RKO (cell line): ENCODE results near the gene SPNS3.

Experiments
- DNase-seq: peaks from one replicate; pipeline ENCODE4 v3.0.0-alpha.2; 2016; ENCODE audit warnings: low spot score

Gene SPNS3

DNA sequence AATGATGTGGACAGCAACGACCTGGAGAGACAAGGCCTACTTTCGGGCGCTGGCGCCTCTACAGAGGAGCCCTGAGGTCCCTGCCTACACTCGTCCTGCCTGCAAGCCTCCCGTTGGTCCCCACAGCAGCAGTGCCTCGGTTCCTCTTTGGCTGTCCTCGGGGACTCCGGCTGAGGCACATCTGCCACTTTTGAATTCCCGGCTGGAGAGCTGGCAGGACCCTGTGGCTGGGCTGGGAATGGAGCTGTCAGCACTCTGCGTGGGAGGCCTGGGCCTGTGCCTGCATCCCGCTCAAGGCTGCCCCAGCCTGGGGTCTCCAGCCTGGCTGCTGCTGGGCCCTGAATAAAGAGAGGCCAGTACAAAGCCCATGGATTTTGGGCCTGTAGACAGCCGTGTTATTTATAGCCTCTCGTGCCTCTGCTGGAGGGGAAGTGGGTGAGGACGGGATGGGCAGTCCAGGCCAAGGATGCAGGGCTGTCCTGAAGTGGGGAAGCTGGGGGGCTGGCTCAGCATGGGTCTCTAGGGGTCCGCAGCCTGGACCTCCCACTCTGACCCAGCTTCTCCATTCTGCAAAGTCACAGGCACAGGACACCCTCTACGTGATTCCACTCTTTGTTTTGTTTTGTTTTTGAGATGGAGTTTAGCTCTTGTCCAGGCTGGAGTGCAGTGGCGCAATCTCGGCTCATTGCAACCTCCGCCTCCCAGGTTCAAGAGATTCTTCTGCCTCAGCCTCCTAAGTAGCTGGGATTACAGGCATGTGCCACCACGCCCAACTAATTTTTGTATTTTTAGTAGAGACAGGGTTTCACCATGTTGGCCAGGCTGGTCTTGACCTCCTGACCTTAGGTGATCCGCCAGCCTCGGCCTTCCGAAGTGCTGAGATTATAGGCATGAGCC lies 54.3 kb downstream of the SPNS3 start:
- DNase-seq: no peak

DNA sequence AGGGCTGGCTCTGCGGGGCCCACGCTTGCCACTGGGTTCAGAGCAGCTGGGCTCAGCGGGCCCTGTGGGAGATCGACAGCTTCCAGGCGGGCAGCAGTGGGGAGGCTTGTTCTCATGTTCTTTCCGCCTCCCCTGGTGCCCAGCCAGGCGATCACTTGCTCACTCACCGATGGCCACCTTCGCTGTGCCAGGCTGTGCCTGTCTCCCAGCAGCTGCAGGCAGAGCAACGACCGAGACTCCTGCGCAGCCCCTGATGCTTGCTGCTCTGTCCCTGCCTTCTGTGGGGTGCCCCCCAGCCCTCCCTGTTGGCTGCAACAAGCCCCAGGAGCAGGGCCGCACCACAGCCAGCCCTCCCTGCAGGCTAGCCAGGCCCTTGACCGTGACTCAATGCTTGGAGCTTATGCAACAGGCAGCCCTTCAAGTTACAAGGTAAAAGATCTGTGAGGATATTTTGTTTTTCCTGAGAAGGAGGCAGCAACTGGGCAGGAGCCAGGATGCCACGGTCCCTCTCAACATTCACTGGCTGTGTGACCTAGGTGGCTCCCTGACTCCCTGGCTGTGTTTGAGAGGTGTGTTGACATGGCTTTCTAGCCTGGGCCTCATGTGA lies 55.4 kb downstream of the SPNS3 start:
- no peak for DNase-seq

DNA sequence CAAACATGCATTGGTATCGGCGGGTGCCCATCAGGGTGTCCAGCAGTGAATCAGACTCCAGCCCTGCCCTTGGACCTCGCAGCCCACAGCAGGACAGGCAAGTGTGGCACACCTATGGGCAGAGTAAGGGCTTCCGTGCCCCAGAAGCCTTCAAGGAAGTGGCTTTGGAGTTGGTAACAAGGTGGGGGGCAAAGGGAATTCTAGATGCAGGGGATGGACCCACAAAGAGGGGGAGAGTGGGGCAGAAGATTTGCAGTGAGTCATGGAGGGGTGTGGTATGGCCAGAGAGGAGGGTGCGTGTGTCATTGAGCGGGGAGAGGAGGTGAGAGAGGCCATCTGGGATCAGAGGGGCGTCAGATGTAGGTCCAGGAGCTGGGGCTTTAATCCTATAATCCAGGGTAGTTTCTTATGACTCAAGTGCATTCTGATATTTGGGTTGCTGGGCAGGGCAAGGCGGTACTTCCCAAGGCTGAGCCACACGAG lies 56.4 kb downstream of the SPNS3 start:
- no peak for DNase-seq

DNA sequence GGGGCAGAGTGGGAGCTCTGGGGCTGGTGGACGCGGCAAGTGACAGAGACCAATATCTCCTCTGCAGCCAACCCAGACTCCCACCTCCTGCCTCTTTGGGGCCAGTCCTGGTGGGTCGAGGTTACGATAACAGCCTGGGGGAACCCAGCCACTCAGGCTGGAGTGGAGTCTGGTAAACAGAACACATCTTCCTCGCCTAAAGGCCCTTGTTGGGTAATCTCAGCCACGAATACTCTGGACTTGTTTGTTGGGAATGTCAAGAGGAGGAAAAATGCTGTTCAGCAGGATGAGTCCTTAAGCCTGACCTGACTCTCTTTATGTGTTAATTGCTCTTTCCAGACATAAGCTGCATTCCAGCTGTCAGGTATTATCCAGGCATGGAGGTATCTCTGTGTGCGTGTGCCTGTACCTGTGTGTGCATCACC lies 56.9 kb downstream of the SPNS3 start:
- DNase-seq: no peak

DNA sequence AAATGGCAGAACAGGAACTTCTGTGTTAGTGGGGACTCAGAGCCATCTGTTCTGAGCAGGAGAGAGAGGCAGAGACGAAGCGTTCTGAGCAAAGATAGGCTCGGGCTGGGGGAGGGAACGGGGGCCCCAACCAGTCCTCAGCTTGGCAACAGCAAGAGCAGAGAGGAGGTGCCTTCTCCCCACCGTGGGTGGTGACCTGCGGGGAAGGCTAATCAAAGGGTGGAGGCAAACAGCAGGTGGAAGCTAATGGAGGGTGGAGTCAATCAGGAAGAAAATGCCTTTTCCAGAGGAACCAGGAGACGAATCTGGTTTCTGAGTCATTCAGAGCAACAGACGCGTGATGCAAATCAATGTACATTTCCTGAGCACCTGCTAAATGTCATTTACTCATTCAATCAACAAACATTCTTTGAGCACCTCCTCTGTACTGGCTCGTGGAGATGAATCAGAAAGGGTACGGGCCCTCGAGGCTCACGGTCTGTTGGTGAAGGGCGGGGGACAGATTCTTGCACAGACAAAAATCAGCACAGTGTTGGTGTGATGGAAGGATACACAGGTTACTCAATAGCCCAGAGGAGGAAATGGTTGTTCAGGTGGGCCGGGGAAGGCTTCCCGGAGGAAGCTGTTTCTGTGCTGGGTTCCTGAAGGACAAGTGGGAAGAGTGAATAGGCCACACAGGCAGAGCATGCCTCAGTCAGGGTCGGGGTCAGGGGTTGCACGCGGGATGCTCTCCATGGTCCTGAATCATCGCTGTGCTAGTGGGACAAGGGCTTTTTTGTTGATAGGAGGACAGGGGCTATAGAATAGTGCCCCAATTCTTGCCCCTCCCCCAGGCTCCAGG lies 59.2 kb downstream of the SPNS3 start:
- DNase-seq: peak; percentile 56

DNA sequence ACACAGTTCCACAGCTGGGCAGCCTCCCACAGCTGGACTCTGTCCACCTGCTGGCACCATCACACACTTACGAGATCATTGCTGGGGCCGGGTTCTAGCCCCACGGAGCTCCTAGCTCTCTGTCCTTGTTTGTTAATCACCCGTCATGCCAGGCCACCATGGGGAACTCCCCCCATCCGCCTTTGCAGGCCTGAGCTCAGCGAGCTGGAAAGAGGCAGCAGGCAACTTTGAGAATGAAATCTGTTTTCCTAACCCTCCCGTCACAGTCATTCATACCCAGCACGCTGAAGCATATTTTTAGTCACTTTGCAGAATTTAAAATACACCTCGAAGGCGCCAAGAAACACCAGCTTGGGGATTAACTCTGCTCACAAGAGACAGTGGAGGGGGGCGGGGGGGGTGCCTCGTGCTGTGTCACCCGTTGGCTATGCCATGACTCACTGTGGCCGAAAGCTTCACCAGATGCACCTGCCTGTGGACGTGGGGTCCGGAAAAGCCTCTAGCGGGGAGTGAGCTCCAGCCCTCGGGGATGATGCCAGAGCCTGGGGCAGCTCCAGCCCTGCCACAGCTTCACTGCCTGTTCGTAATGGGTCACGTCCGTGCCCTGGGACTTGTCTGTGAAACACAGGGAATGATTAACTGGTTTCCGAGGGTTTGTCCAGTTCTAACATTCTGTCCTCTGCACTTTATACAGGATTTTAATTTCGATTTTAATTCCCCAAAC lies 63.5 kb downstream of the SPNS3 start:
- DNase-seq: peak; percentile 69

DNA sequence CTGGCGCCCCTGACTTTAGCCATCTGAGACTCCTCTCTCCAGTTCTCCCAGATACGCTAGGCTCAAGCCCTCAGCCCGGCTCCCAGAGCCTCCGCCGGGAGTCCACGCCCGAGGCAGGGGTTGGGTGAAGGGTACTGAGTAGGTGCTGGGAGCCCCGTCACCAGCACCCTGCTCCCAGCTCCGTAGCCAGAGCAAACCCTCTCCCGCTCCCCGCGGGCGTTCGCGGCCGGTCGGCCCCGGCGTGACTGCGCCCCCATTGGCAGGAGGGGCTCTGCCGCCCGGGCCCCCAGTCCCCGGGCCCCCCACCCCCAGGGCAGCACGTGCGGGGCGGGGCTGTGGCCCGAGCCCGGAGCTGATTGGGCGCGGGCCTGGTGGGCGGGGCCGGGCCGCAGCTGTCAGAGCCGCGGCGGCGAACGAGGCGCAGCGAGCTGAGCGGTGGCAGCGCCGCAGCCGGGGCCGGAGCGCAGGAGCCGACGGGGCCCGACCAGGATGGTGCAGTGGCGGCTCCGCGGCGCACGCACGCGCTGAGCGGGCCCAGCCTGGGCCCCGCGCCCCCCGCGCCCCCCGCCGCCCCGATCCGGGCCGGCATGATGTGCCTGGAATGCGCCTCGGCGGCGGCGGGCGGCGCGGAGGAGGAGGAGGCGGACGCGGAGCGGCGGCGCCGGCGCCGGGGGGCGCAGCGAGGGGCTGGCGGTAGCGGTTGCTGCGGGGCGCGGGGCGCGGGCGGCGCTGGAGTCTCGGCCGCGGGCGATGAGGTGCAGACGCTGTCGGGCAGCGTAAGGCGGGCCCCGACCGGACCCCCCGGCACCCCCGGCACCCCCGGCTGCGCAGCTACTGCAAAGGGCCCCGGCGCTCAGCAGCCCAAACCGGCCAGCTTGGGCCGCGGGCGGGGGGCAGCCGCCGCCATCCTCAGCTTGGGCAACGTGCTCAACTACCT lies 65.0 kb downstream of the SPNS3 start, which contains the start of gene SPNS2:
Gene SPNS2, plus strand, starts transcription at position 421 of the 937 bp plus-strand sequence. Its CDS starts 167 bp downstream, at position 588.
- peak; percentile 47 for DNase-seq

DNA sequence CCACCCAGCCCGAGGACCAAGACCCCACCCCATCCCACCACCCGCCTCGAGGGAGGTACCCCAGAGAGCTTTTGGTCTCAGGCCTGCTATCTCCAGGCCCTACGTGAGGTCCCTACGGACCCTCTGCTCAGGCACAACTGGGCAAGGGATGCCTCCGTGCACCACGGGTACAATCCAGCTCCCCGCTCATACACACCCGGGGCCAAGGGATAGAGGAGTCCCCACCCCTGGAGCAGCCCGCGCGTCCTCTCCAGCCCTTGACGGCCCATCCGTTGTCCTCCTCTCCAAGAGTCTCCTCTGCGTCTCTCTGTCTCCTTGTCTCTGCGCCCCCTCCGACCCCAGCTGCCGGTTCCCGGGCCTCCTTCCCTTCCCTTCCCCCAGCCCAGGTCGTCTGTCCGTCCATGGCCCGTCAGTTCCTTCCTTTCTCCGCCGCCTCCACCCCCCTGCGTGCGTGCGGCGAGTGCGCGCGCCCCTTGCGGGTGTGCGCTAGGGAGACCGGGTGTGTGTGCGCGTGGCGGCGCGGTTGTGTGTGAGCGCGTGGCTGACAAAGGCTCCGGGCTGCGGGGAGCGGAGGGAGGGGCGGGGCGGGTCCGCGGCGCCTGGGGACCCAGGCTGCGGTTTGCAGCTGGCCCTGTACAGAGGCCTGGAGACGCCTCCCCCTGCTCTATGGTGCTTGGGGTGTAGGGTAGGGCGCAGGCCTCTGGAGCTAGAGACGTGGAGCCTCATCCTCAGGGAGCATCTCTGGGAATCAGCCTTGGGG lies 65.9 kb downstream of the SPNS3 start:
- DNase-seq: no peak

DNA sequence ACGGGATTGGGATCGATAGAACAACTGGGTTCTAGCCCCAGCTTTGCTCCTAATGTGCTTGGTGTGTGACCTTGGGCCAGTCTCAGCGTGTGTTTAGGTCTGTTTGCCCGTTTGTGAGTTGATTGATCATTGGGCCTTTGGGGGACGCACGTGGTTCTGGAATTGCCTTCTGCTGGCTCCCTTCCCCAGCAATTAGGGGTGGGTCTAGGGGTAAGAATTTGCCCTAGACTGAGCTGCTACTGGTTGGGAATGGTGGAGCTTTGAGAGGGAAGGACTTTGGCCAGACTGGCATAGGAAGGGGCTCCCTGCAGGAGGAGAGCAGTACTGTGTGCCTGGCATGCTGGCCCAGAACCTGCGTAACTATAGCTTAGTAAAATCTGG lies 66.4 kb downstream of the SPNS3 start:
- DNase-seq: no peak

DNA sequence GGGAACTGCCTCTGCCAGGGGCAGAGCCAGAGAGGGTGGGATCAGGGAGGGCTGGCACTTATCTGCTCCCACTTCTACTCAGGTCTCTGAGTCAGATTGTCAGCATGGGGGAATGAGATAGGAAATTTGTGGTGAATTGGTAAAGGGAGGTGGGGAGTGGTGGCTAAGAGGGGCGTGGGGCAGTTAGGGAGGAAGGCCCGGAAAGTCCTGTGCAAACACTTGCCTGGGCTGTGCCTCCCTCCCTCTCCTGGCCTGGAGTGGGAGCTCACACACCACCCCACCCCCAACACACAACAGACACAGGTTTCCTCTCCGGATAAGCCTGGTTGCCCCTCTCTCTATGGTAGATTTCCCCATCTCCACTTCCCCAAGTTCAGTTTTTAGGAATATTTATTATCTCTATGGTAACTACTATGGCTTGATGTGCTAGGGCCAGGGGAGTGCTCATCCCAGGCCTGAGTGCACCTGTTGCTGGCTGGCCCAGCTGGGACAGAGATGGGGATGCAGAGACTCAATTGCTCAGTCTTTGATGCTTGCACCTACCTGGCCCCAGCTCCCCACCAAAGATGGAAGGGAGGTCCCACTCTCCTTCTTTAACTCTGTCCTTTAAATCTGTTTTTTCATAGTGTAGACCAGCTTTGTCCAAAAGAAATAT lies 67.7 kb downstream of the SPNS3 start:
- no peak for DNase-seq

DNA sequence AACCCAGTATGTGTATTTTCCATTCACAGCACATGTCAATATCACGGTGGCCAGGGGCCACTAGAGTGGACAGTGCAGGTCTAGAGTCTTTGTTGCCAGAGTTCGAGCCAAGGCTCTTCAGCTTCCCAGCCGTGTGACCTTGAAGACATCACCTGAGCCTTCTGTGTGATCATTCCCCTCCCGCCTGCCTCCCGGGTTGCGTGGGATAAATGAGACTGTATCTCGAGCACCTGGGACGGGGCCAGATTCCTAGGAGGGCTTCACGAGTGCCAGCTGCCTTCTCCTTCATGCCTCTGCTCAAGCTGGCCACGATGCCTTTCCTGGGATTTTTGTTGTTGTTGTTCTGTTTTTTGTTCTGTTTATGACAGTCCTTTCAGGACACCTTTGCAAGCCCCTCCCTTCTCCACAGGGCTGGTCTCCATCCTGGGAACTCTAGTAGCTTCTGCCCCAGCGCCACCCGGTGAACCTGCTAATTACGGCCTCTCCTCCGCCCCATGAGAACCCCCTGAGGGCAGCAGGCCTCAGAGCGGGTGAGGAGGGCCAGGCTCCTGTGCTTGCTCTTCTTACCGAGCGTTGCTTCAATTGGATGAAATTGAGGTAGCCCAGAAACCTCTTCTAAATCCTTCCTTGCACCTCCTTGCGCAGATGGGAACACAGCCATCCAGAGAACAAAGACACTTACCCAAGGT lies 68.9 kb downstream of the SPNS3 start:
- DNase-seq: no peak

DNA sequence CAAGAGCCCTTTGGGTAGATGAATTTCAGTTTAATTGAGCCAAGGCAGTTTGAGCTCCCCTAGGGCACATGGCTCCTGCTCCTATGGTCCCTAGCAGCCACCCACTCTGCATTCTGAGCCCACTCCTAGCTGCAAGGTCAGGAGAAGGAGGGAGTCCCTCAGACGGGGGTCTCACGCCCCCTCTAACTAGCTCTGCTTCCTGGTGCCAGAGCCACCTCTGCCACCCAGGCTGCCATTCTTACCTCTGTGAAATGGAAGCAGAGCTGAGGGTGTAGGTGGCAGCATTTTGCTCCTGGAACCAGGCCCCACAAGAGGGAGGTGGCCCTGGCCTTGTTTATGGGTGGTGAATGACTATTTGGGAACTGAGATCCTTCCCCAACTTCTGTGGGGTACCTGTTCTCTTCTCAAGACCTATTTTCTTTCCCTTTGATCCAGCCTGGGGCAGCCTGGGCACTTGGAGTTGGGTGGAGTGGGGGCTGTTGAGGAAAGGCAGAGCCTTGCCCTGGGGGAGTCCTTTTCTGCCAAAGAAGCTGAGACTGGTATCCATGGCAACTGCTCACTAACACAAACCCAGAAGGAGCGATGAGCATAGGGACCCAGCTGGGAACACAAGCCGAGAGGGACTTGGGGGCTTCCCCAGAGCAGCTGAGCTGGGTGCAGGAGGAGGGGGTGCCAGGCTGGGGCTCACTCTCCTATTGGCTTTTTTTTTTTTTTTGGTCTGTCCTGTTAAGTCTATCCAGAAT lies 69.7 kb downstream of the SPNS3 start:
- no peak for DNase-seq

DNA sequence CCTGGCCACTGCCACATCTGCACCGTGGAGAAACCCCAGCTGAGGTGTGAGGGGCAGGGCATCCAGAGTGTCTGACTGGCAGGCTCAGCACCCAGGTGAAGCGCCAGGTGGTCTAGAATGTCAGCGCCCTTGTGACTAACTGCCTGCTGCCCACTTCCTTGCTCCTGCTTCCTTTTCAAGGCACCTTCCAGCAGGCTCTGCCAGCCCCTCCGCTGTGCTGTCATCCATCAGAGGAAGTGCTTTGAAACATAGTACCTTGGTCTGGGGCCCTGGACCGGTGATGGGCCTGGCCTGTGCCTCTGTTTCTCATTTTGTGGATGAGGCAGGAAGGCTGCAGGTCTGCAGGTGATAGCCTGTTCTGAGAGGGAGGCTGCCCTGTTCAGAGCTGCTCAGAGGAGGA lies 70.4 kb downstream of the SPNS3 start:
- no peak for DNase-seq

DNA sequence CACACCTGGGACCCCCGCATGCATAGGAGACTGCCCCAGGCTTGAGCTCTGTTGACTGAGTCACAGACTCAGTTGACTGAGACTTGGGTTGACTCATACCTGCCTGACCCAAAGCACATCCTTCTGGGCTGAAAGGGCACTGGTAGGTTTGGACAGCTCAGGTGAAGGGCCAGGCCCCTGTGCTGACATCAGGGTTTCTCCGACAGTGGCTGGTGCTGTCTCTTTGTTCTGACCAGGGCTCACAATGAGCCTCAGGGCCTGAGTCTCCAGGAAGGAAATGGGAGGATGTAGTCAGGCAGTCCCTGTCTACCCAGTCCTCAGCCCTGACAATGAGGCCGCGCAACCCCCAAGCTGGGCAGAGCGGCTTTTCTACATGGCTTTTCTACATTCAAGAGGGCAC lies 71.4 kb downstream of the SPNS3 start:
- no peak for DNase-seq

DNA sequence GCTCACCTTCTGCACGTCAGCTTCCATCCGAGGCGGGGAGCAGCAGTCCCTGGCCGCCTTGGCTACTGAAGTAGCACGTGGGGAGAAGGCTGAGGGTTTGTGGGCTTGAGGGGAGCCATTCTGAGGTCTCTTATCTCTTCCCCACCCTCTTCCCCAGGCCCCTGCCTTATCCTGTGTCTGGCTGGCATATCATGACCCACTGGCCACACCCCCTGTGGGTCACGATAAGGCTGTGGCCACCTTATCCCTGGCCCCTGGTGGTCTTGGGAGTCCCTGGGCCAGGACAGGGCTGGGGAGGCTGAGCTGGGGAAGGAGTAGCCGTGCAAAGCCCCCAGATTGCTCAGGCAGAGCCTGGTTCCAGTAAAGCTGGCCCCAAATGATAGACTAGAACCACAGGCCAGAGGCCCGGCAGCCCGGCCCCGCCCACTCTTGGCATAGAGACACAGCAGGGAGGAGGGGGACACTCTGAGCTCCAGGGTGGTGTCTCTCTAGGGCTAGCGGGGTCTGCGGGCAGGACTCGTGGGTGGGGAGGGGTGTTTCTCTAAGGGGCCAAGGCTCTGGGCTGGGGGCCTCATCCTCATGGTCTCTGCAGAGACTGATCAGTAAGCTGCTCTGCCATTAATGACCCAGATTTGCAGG lies 72.6 kb downstream of the SPNS3 start:
- DNase-seq: no peak

DNA sequence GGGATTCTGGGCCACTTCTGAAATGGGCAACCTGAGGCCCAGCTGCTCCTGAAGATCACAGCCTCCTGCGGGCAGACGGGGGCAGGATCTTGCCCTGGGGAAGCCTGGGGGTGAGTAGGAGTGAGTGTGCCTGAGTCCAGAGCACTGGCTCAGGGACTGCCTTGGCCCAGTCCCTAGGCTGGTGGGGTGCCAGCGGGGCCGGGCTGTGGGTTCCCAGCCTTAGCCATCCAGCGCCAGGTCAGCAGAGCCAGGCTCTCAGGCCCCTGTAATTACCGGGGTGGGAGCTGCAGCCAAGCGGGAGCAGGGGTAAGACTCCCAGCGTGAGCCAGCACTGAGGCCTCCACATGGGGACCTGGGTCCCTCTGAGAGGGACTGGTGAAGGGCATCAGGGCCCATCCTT lies 73.2 kb downstream of the SPNS3 start:
- DNase-seq: no peak

DNA sequence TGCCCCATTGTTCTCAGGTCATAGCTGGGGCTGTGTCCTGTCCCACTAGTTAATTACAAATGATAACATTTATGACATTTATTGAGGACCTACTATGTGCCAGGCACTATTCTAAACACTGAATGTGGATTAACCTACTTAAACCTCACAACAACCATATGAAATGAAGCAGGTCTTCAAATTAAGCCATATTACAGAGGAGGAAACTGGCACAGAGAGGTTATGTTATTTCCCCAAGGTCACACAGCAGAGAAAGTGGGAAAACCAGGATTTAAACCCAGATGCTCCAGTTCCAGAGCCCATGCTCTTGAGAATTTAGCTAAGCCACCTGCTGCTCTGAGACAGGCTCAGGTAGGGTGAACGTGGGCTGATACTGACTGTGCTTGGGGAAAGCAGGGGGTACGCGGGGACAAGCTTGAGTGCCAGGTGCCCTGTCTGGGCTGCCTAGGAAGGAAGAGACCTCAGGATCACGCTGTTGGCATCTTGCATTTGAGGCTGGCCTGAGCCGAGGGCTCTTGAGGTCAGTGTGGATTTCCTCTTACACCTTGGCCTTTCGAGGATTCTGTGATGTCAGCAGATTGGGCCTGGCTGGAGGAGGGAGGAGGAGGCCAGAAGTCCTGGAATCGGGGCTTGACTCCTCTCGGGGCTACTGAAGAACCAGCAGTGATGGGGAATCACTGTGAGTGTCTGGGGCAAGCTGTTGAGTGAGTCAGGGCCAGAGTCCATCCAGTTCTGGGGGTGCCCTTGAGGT lies 73.8 kb downstream of the SPNS3 start:
- no peak for DNase-seq
